Nephron (organoid): ENCODE data around the gene FHOD3.
A peak's percentile ranks its signal among the peaks of the same experiment; 100 is the strongest.

ENCODE experiments used
- H3K27ac Mint-ChIP-seq, 3 experiments: 2 replicates each; pipeline ENCODE4 v1.8.0; 2020; ENCODE audit warnings: mixed read lengths in 3 of 3, mild to moderate bottlenecking in 2 of 3, moderate library complexity in 1 of 3
- H3K27me3 Mint-ChIP-seq: 2 replicates; pipeline ENCODE4 v1.8.0; 2021; ENCODE audit warnings: low read depth, mild to moderate bottlenecking, moderate library complexity, mixed read lengths
- H3K36me3 Mint-ChIP-seq: 2 replicates; pipeline ENCODE4 v1.8.0; 2020; ENCODE audit warnings: low read depth, mixed read lengths
- H3K4me1 Mint-ChIP-seq: 2 replicates; pipeline ENCODE4 v1.8.0; 2020; ENCODE audit warnings: mixed read lengths
- H3K4me3 Mint-ChIP-seq, 3 experiments: 2 replicates each; pipeline ENCODE4 v1.8.0; 2020; ENCODE audit warnings: mild to moderate bottlenecking in 3 of 3, mixed read lengths in 3 of 3, moderate library complexity in 2 of 3
- H3K9me3 Mint-ChIP-seq: 2 replicates; pipeline ENCODE4 v1.8.0; 2020; ENCODE audit warnings: mixed read lengths
- CTCF ChIP-seq, 3 experiments: fragments of 200-600 bp; sonication (generic); IDR thresholded peaks; one replicate each; pipeline ENCODE4 v1.5.0; 2021; ENCODE audit warnings: antibody characterized with exemption in 3 of 3; ENCODE audit not compliant: unreplicated experiment in 3 of 3

FHOD3 gene

GRCh38 chr18:36465970-36466369, 168.5 kb downstream of the FHOD3 start:
- no peak for TF ChIP-seq CTCF (IDR thresholded peaks at IDR 0.05; ENCODE audit: unreplicated experiment in 3 of 3)
- Mint-ChIP-seq H3K36me3 (no peaks in the 10 kb centered on the region), H3K27ac (no peak overlapping the region), H3K9me3 (no peaks in the 10 kb centered on the region), H3K27me3 (peaks cover 10% of the 10 kb centered on the region), H3K4me3 (peak overlapping the region in 1 of 3 experiments; percentile 0), H3K4me1 (peaks cover 57% of the 10 kb centered on the region)

- no peak for TF ChIP-seq CTCF (IDR thresholded peaks at IDR 0.05; ENCODE audit: unreplicated experiment in 3 of 3)
- Mint-ChIP-seq H3K27ac (no peak overlapping the region), H3K4me3 (no peak overlapping the region), H3K27me3 (peaks cover 6% of the 10 kb centered on the region), H3K4me1 (peaks cover 73% of the 10 kb centered on the region), H3K36me3 (no peaks in the 10 kb centered on the region), H3K9me3 (no peaks in the 10 kb centered on the region)
These were observed 170.1 kb downstream of the FHOD3 start for GRCh38 chr18:36467614-36468013.

GRCh38 chr18:36468161-36468560, 170.6 kb downstream of the FHOD3 start:
- H3K9me3 Mint-ChIP-seq: no peaks in the 10 kb centered on the region
- H3K4me3 Mint-ChIP-seq: peak overlapping the region in 2 of 3 experiments; percentile 45 to 75
- peak overlapping the region; percentile 17 to 46 (median 17) for H3K27ac Mint-ChIP-seq
- peaks cover 75% of the 10 kb centered on the region for H3K4me1 Mint-ChIP-seq
- H3K36me3 Mint-ChIP-seq: no peaks in the 10 kb centered on the region
- peaks cover 6% of the 10 kb centered on the region for H3K27me3 Mint-ChIP-seq
- TF ChIP-seq CTCF (IDR thresholded peaks at IDR 0.05; ENCODE audit: unreplicated experiment in 3 of 3): no peak

GRCh38 chr18:36469461-36469860, 171.9 kb downstream of the FHOD3 start:
- Mint-ChIP-seq H3K27ac (peak overlapping the region in 2 of 3 experiments; percentile 4 to 53), H3K9me3 (no peaks in the 10 kb centered on the region), H3K4me3 (peak overlapping the region in 2 of 3 experiments; percentile 9 to 47), H3K4me1 (peaks cover 73% of the 10 kb centered on the region), H3K36me3 (no peaks in the 10 kb centered on the region), H3K27me3 (peaks cover 3% of the 10 kb centered on the region)
- no peak for TF ChIP-seq CTCF (IDR thresholded peaks at IDR 0.05; ENCODE audit: unreplicated experiment in 3 of 3)

GRCh38 chr18:36470896-36471295, 173.4 kb downstream of the FHOD3 start:
- Mint-ChIP-seq H3K4me3 (no peak overlapping the region), H3K36me3 (no peaks in the 10 kb centered on the region), H3K27me3 (peaks cover 3% of the 10 kb centered on the region), H3K27ac (no peak overlapping the region), H3K9me3 (no peaks in the 10 kb centered on the region), H3K4me1 (peaks cover 71% of the 10 kb centered on the region)
- no peak for TF ChIP-seq CTCF (IDR thresholded peaks at IDR 0.05; ENCODE audit: unreplicated experiment in 3 of 3)

- Mint-ChIP-seq H3K36me3 (no peaks in the 10 kb centered on the region), H3K27me3 (peaks cover 3% of the 10 kb centered on the region)
These were observed 173.9 kb downstream of the FHOD3 start for GRCh38 chr18:36471393-36471792.

More at GRCh38 chr18:36471393-36471792, 173.9 kb downstream of the FHOD3 start:
- H3K27ac Mint-ChIP-seq: no peak overlapping the region
- no peaks in the 10 kb centered on the region for H3K9me3 Mint-ChIP-seq
- peaks cover 66% of the 10 kb centered on the region for H3K4me1 Mint-ChIP-seq
- TF ChIP-seq CTCF (IDR thresholded peaks at IDR 0.05; ENCODE audit: unreplicated experiment in 3 of 3): no peak
- no peak overlapping the region for H3K4me3 Mint-ChIP-seq
